HL-60 (cell line): ENCODE results near the gene SLC38A1.

Experiments
- DNase-seq, 2 experiments: peaks; one replicate each; pipeline ENCODE4 v3.0.0-alpha.2; 2010 to 2020; ENCODE audit warnings: low read depth in 1 of 2, low spot score in 1 of 2
- H3K27ac ChIP-seq: fragments of 250-450 bp; sonication (Bioruptor Pico); replicated peaks from 2 replicates; pipeline ENCODE4 v1.5.1; 2020; ENCODE audit warnings: mild to moderate bottlenecking, moderate library complexity
- H3K27me3 ChIP-seq: fragments of 250-450 bp; sonication (Bioruptor Pico); 2 replicates; pipeline ENCODE4 v1.5.1; 2021; ENCODE audit warnings: mild to moderate bottlenecking, moderate library complexity; ENCODE audit not compliant: insufficient read depth, poor library complexity, severe bottlenecking
- H3K4me3 ChIP-seq: replicated peaks from 2 replicates; pipeline ENCODE4 v1.5.1; 2011; ENCODE audit warnings: mild to moderate bottlenecking, control low read depth, low read length; ENCODE audit not compliant: insufficient read depth
- CTCF ChIP-seq: IDR thresholded peaks from one replicate; pipeline ENCODE4 v1.5.1; 2011; ENCODE audit warnings: low read length, control low read depth, inconsistent platforms; ENCODE audit not compliant: insufficient read depth
- GABPA ChIP-seq: IDR thresholded peaks from 2 replicates; pipeline ENCODE4 v1.6.1; 2012; ENCODE audit warnings: low read depth
- POLR2AphosphoS5 ChIP-seq: IDR thresholded peaks from 2 replicates; pipeline ENCODE4 v1.6.1; 2012; ENCODE audit warnings: low read depth
- REST ChIP-seq: IDR thresholded peaks from 2 replicates; pipeline ENCODE4 v1.6.1; 2012; ENCODE audit warnings: low read depth; ENCODE audit not compliant: insufficient replicate concordance
- SPI1 ChIP-seq: IDR thresholded peaks from 2 replicates; pipeline ENCODE4 v1.6.1; 2012; ENCODE audit warnings: low read depth, mild to moderate bottlenecking, borderline replicate concordance

SLC38A1 gene

GRCh38 chr12:46230983-46231382 lies 37.9 kb downstream of the SLC38A1 start:
- no peaks in the 10 kb centered on the region for H3K27me3 ChIP-seq
- no peak for TF ChIP-seq CTCF
- TF ChIP-seq REST: no peak
- no peak for TF ChIP-seq SPI1
- TF ChIP-seq GABPA: no peak
- no peak for TF ChIP-seq POLR2AphosphoS5
- H3K27ac ChIP-seq: no peak overlapping the region
- no peak for DNase-seq
- H3K4me3 ChIP-seq: no peak overlapping the region

GRCh38 chr12:46230306-46230705 lies 38.5 kb downstream of the SLC38A1 start:
- Histone ChIP-seq H3K27me3 (no peaks in the 10 kb centered on the region), H3K27ac (no peak overlapping the region), H3K4me3 (no peak overlapping the region)
- DNase-seq: peak; percentile 16 to 36
- TF ChIP-seq REST (no peak), CTCF (no peak), GABPA (no peak), POLR2AphosphoS5 (no peak), SPI1 (no peak)

GRCh38 chr12:46227616-46228015 lies 41.2 kb downstream of the SLC38A1 start:
- TF ChIP-seq SPI1: peak; percentile 72; the same call in 1 of the 2 replicates
- TF ChIP-seq GABPA: no peak
- TF ChIP-seq CTCF: no peak
- no peaks in the 10 kb centered on the region for H3K27me3 ChIP-seq
- H3K4me3 ChIP-seq: no peak overlapping the region
- H3K27ac ChIP-seq: peak overlapping the region; percentile 21
- peak; percentile 38 to 67 for DNase-seq

- H3K27me3 ChIP-seq: no peaks in the 10 kb centered on the region
- no peak overlapping the region for H3K4me3 ChIP-seq
- DNase-seq: no peak
- TF ChIP-seq SPI1 (no peak), POLR2AphosphoS5 (no peak), CTCF (no peak), GABPA (no peak), REST (no peak)
- no peak overlapping the region for H3K27ac ChIP-seq
Observed at GRCh38 chr12:46224386-46224785, 44.5 kb downstream of the SLC38A1 start.
